K562 (cell line): ENCODE data around the gene ASCC1. TPM values are rescaled to one million over a fixed set of nuclear protein-coding genes. Genes with fewer than 3 reads are reported as not detected.

Experiments used
- ATAC-seq: fragments of 200-7000 bp; cut with Tn5 transposase; 3 replicates; pipeline ENCODE4 v1.9.1; 2020; ENCODE audit warnings: moderate library complexity
- BruUV-seq: library from RNA; stranded (reverse); fragments of 400-500 nt; replicated peaks from 2 replicates; lab custom pipeline; 2021; lab: Mats Ljungman, UMichigan
- CTCF ChIA-PET: fragments of 300-600 bp; formaldehyde crosslinking; extraction: SDS; loops from one replicate; lab custom pipeline; 2021; ENCODE audit warnings: low intra/inter-chr PET ratio; lab: Yijun Ruan, JAX
- POLR2A ChIA-PET: fragments of 300-600, 350-650 bp; sonication (Branson Sonifier 250); formaldehyde crosslinking; extraction: SDS; loops from one replicate; lab custom pipeline; 2021; ENCODE audit warnings: antibody characterized with exemption, inconsistent platforms; lab: Yijun Ruan, JAX
- DNase-seq, 4 experiments: peaks; one replicate each; pipeline versions ENCODE4 v3.0.0 to v3.0.0-alpha.2; 2011 to 2018; ENCODE audit warnings: low spot score in 3 of 4, mixed read lengths in 3 of 4; ENCODE audit errors: extremely low read depth in 1 of 4
- FAIRE-seq: peaks from 2 replicates; lab custom pipeline; 2011; peaks lifted over from hg19 to GRCh38; lab: Jason Lieb, UNC
- H2AFZ ChIP-seq: 2 replicates; pipeline ENCODE4 v1.6.0; 2011; ENCODE audit warnings: low read depth, low read length, control low read depth, inconsistent platforms
- H3K27ac ChIP-seq: fragments of 200-600 bp; 3 replicates; pipeline ENCODE4 v1.8.0; 2011; ENCODE audit warnings: low read depth, mild to moderate bottlenecking, control low read depth, inconsistent platforms, low read length, moderate library complexity, mixed read lengths; ENCODE audit errors: extremely low read depth
- H3K27me3 ChIP-seq, 2 experiments: fragments of 300-600 bp in 1 of 2; 2 replicates in 1 of 2; 3 replicates in 1 of 2; pipeline versions ENCODE4 v1.6.0 to v1.8.0; 2011; ENCODE audit warnings: inconsistent platforms in 2 of 2, low read length in 2 of 2, mild to moderate bottlenecking in 1 of 2, mixed read lengths in 1 of 2, moderate library complexity in 1 of 2; ENCODE audit not compliant: control insufficient read depth in 2 of 2, insufficient read depth in 2 of 2
- H3K36me3 ChIP-seq: fragments of 300-600 bp; 3 replicates; pipeline ENCODE4 v1.8.0; 2011; ENCODE audit warnings: mild to moderate bottlenecking, low read length, inconsistent platforms; ENCODE audit not compliant: control insufficient read depth, insufficient read depth
- H3K4me1 ChIP-seq, 2 experiments: fragments of 200-600 bp in 1 of 2; replicated peaks in 1 of 2; 2 replicates in 1 of 2; 3 replicates in 1 of 2; pipeline versions ENCODE4 v1.5.1 to v1.8.0; 2011; ENCODE audit warnings: inconsistent platforms in 2 of 2, low read length in 2 of 2, mild to moderate bottlenecking in 1 of 2, mixed read lengths in 1 of 2, moderate library complexity in 1 of 2; ENCODE audit not compliant: control insufficient read depth in 2 of 2, insufficient read depth in 2 of 2
- H3K4me2 ChIP-seq: 2 replicates; pipeline ENCODE4 v1.6.1; 2011; ENCODE audit warnings: low read length, control low read depth, inconsistent platforms, mixed read lengths; ENCODE audit not compliant: insufficient read depth
- H3K4me3 ChIP-seq: fragments of 200-600 bp; sonication (generic), shearing (Covaris generic); 2 replicates; pipeline ENCODE4 v1.5.1; 2016; ENCODE audit warnings: control low read depth, inconsistent platforms
- H3K79me2 ChIP-seq: fragments of 200-600 bp; 3 replicates; pipeline ENCODE4 v1.8.0; 2011; ENCODE audit warnings: low read length, inconsistent platforms; ENCODE audit not compliant: control insufficient read depth, insufficient read depth
- H3K9ac ChIP-seq, 2 experiments: 2 replicates each; pipeline versions ENCODE4 v1.6.0 to v1.6.1; 2011; ENCODE audit warnings: low read depth in 2 of 2, low read length in 2 of 2, control low read depth in 1 of 2, inconsistent platforms in 1 of 2, mild to moderate bottlenecking in 1 of 2, mixed read lengths in 1 of 2; ENCODE audit not compliant: insufficient read depth in 1 of 2
- H3K9me1 ChIP-seq: one replicate; pipeline ENCODE4 v1.6.0; 2011; ENCODE audit warnings: inconsistent platforms, mild to moderate bottlenecking, low read length, moderate library complexity; ENCODE audit not compliant: control insufficient read depth, insufficient read depth
- H3K9me3 ChIP-seq: replicated peaks from 2 replicates; pipeline ENCODE4 v1.5.1; 2011; ENCODE audit warnings: low read depth, low read length, inconsistent platforms; ENCODE audit not compliant: control insufficient read depth, insufficient read depth
- H4K20me1 ChIP-seq: replicated peaks from 2 replicates; pipeline ENCODE4 v1.6.1; 2011; ENCODE audit warnings: low read length, inconsistent platforms, mixed read lengths; ENCODE audit not compliant: control insufficient read depth, insufficient read depth
- ARID1B ChIP-seq: fragments of 450-650 bp; IDR thresholded peaks from 2 replicates; pipeline ENCODE4 v1.6.1; 2016; ENCODE audit warnings: antibody characterized with exemption, mild to moderate bottlenecking, inconsistent platforms
- BACH1 ChIP-seq: fragments of 200-800 bp; sonication (Bioruptor generic); IDR thresholded peaks from 2 replicates; pipeline ENCODE4 v1.6.1; 2016; ENCODE audit warnings: missing genetic modification characterization, missing compliant biosample characterization
- HBP1 ChIP-seq: fragments of 450-650 bp; formaldehyde crosslinking; IDR thresholded peaks from 2 replicates; pipeline ENCODE4 v1.4.0; 2022; ENCODE audit warnings: missing genetic modification characterization
- HDAC2 ChIP-seq: fragments of 450-650 bp; IDR thresholded peaks from 2 replicates; pipeline ENCODE4 v1.6.1; 2016; ENCODE audit warnings: mild to moderate bottlenecking
- JUND ChIP-seq, 2 experiments: IDR thresholded peaks; 2 replicates in 1 of 2; 3 replicates in 1 of 2; pipeline ENCODE4 v1.6.1; 2011; ENCODE audit warnings: borderline replicate concordance in 2 of 2, low read depth in 2 of 2, low read length in 2 of 2, improper control_type of control experiment in 1 of 2, missing biosample characterization in 1 of 2, missing genetic modification characterization in 1 of 2, missing genetic modification reagents in 1 of 2
- MAFF ChIP-seq: IDR thresholded peaks from 2 replicates; pipeline ENCODE4 v1.6.1; 2012; ENCODE audit warnings: low read length, improper control_type of control experiment
- MAFG ChIP-seq: fragments of 450-650 bp; conservative IDR thresholded peaks from 2 replicates; pipeline ENCODE4 v1.6.1; 2016; ENCODE audit warnings: missing genetic modification characterization, missing compliant biosample characterization
- MTA3 ChIP-seq: fragments of 450-650 bp; formaldehyde crosslinking; IDR thresholded peaks from 2 replicates; pipeline ENCODE4 v1.6.1; 2017; ENCODE audit warnings: mild to moderate bottlenecking, borderline replicate concordance
- NBN ChIP-seq: fragments of 450-650 bp; IDR thresholded peaks from 2 replicates; pipeline ENCODE4 v1.6.1; 2016; ENCODE audit warnings: low read depth, mild to moderate bottlenecking
- NFE2 ChIP-seq: IDR thresholded peaks from 2 replicates; pipeline ENCODE4 v1.6.1; 2014; ENCODE audit warnings: antibody characterized with exemption, low read depth
- OTX1 ChIP-seq: fragments of 450-650 bp; formaldehyde crosslinking; IDR thresholded peaks from 2 replicates; pipeline ENCODE4 v1.4.0; 2022; ENCODE audit warnings: mild to moderate bottlenecking
- SMARCA5 ChIP-seq: fragments of 450-650 bp; IDR thresholded peaks from 2 replicates; pipeline ENCODE4 v1.6.1; 2016
- TEAD1 ChIP-seq, 2 experiments: fragments of 450-650 bp in 1 of 2; sonication (generic) in 1 of 2; formaldehyde crosslinking; IDR thresholded peaks; 2 replicates each; pipeline versions ENCODE4 v1.4.0 to v1.8.0; 2020 to 2022; ENCODE audit warnings: mild to moderate bottlenecking in 2 of 2, missing genetic modification reagents in 1 of 2
- ZEB2 ChIP-seq: fragments of 450-650 bp; IDR thresholded peaks from 2 replicates; pipeline ENCODE4 v1.6.1; 2016
- ZNF316 ChIP-seq: fragments of 450-650 bp; IDR thresholded peaks from 2 replicates; pipeline ENCODE4 v1.6.1; 2016
- ZNF511 ChIP-seq: sonication (generic); formaldehyde crosslinking; IDR thresholded peaks from 2 replicates; pipeline ENCODE4 v1.8.0; 2022; ENCODE audit warnings: mild to moderate bottlenecking, missing genetic modification reagents
- ZNF609 ChIP-seq: sonication (generic); formaldehyde crosslinking; IDR thresholded peaks from 2 replicates; pipeline ENCODE4 v1.8.1; 2023; ENCODE audit warnings: missing genetic modification reagents, mild to moderate bottlenecking, borderline replicate concordance
- WGBS: fragments of 100-300 bp; shearing (Covaris generic); methylation state at CpG from one replicate; pipeline ENCODE4 v1.1.6; 2016; ENCODE audit warnings: low coverage, mixed read lengths; ENCODE audit not compliant: insufficient coverage; ENCODE audit errors: missing lambda C conversion rate; 5-methylcytosine and 5-hydroxymethylcytosine counted together
- in situ Hi-C: fragments of 300-500 bp; cut with MboI; formaldehyde crosslinking; loops from 4 replicates; pipeline ENCODE4 v1.15.0; 2018; ENCODE audit warnings: inconsistent platforms, mixed read lengths
- intact Hi-C: fragments of 100-400 bp; cut with micrococcal nuclease; formaldehyde crosslinking; loops from 2 replicates; pipeline ENCODE4 v1.14.2; 2022
- polyA plus RNA-seq, 8 experiments: library from polyadenylated mRNA; depleted of rRNA in 4 of 8; stranded (reverse) in 5 of 8; unstranded in 3 of 8; fragments of >200 nt; fragmentation: Nextera tagmentation in 2 of 8; fragmentation: Illumina TruSeq in 1 of 8; extraction: Ambion mirVana in 2 of 8; extraction: Trizol in 1 of 8; gene quantifications; 2 replicates each; pipeline versions ENCODE4 v1.2.1 to v1.2.3, GENCODE V29; 2011 to 2014; ENCODE audit warnings: inconsistent platforms in 1 of 8, missing spikeins in 1 of 8
- total RNA-seq, 7 experiments: library from RNA; depleted of rRNA in 6 of 7; stranded (reverse); fragments of >200 nt in 6 of 7; fragmentation: Illumina TruSeq in 2 of 7; extraction: Trizol in 2 of 7; gene quantifications; 2 replicates each; pipeline versions ENCODE4 v1.2.1 to v1.2.3, GENCODE V29; 2011 to 2021; ENCODE audit warnings: low replicate concordance in 1 of 7

ASCC1 gene
- total and polyA plus RNA-seq, 9 of the 15 experiments (the other 6 are each of a cell fraction or from before 2014, with no cell fraction given), result 31.7 to 73.3 (median 52.8) TPM

GRCh38 chr10:72171175-72171630 is 44.9 kb downstream of the ASCC1 start:
- FAIRE-seq (no peak), ATAC-seq (peak; percentile 78), DNase-seq (peak in 3 of 4 experiments; percentile 31 to 63 (median 33))
- H3K9me3 ChIP-seq, result no peaks in the 10 kb centered on the region
- no peak overlapping the region for H3K4me2 ChIP-seq
- BruUV-seq, result no TSS peak
- H3K9me1 ChIP-seq, result peaks cover 3% of the 10 kb centered on the region
- CTCF ChIA-PET, result no interaction called here
- H4K20me1 ChIP-seq, result no peaks in the 10 kb centered on the region
- 0 out of 3 replicates have a peak, but pooled peaks cover 3% of the 10 kb centered on the region for H3K36me3 ChIP-seq
- intact Hi-C loops (no loop called here), in situ Hi-C loops (no loop called here)
- H3K4me1 ChIP-seq, result peaks cover 0 to 10% of the 10 kb centered on the region in 2 experiments; a peak in 2 of 5 replicates
- no peak overlapping the region for H3K9ac ChIP-seq
- H3K27ac ChIP-seq, result no peak overlapping the region
- POLR2A ChIA-PET, result interaction anchor here (0.8 kb wide), 1 partner anchor 103 kb away, joined by 3 read pairs; the partner anchor contains the start of gene DDIT4
- no peak overlapping the region for H3K4me3 ChIP-seq
- H3K27me3 ChIP-seq, result no peaks in the 10 kb centered on the region
- no peak overlapping the region for H2AFZ ChIP-seq
- H3K79me2 ChIP-seq, result no peaks in the 10 kb centered on the region
- WGBS, result 34% methylated on average over 4 of the region's 7 CpGs
- no peak for TF ChIP-seq ZNF511 (CRISPR knock-in tag)
- peak; percentile 94 for TF ChIP-seq NFE2
- TF ChIP-seq BACH1, result peak; percentile 83; the same call in 1 of the 2 replicates
- TF ChIP-seq ZNF316, result peak; percentile 71
- peak; percentile 68; the same call in 1 of the 2 replicates for TF ChIP-seq ZEB2
- TF ChIP-seq ARID1B, result peak; percentile 52
- TF ChIP-seq NBN, result peak; percentile 49; the same call in 1 of the 2 replicates
- TF ChIP-seq ZNF609 (CRISPR knock-in tag), result no peak
- TF ChIP-seq HBP1, result 0 out of 2 replicates have a peak, but pooled peaks have one; percentile 22
- 0 out of 2 replicates have a peak, but pooled peaks have one; percentile 44 for TF ChIP-seq HDAC2
- peak; percentile 67; the same call in 1 of the 2 replicates for TF ChIP-seq MAFF
- TF ChIP-seq SMARCA5, result peak; percentile 53; the same call in 1 of the 2 replicates
- 0 out of 2 replicates have a peak, but pooled peaks have one; percentile 23 for TF ChIP-seq OTX1
- TF ChIP-seq MAFG (tag), result peak; percentile 72
- TF ChIP-seq TEAD1 (CRISPR knock-in tag; IDR thresholded peaks at IDR 0.05), result peak; percentile 77 to 83; a peak in 3 of 4 replicates
- TF ChIP-seq JUND (IDR thresholded peaks at IDR 0.05; ENCODE audit: borderline replicate concordance, low read depth, low read length), result peak; percentile 87
- TF ChIP-seq JUND (tag; IDR thresholded peaks at IDR 0.05; ENCODE audit: borderline replicate concordance, low read depth, low read length), result peak; percentile 80; the same call in 1 of the 3 replicates
- peak; percentile 37; the same call in 1 of the 2 replicates for TF ChIP-seq MTA3
